Glomerular visceral epithelial cell (primary cell): ENCODE data around the gene SFSWAP.
"Not testable (repeated sequence)": the region's sequence is repeated elsewhere in the genome, so short reads cannot be mapped to it uniquely, and the experiment has no call there.

Experiments used
- DNase-seq: peaks from one replicate; pipeline ENCODE4 v3.0.0-alpha.2; 2016; ENCODE audit errors: extremely low spot score

SFSWAP gene

GRCh38 chr12:131788070-131788469, 77.2 kb downstream of the SFSWAP start:
- DNase-seq: no peak

GRCh38 chr12:131789638-131790037, 78.7 kb downstream of the SFSWAP start:
- DNase-seq: no peak

- no peak for DNase-seq
These were observed 82.5 kb downstream of the SFSWAP start for GRCh38 chr12:131793243-131794022.

GRCh38 chr12:131794061-131794460, 83.2 kb downstream of the SFSWAP start:
- no peak for DNase-seq

- DNase-seq: no peak
These were observed 83.7 kb downstream of the SFSWAP start for GRCh38 chr12:131794573-131794972.

- no peak for DNase-seq
These were observed 84.2 kb downstream of the SFSWAP start for GRCh38 chr12:131795064-131795463.

- no peak for DNase-seq
These were observed 85.0 kb downstream of the SFSWAP start for GRCh38 chr12:131795690-131796410.

- DNase-seq: no peak
These were observed 85.5 kb downstream of the SFSWAP start for GRCh38 chr12:131796411-131796736.

GRCh38 chr12:131796754-131797587, 86.1 kb downstream of the SFSWAP start:
- no peak for DNase-seq

- no peak for DNase-seq
These were observed 86.7 kb downstream of the SFSWAP start for GRCh38 chr12:131797588-131797934.

- no peak for DNase-seq
These were observed 88.3 kb downstream of the SFSWAP start for GRCh38 chr12:131799195-131799594.

GRCh38 chr12:131799828-131800593, 89.1 kb downstream of the SFSWAP start:
- DNase-seq: no peak

GRCh38 chr12:131800594-131801135, 89.8 kb downstream of the SFSWAP start:
- DNase-seq: no peak

- no peak for DNase-seq
These were observed 90.5 kb downstream of the SFSWAP start for GRCh38 chr12:131801254-131801866.

- DNase-seq: no peak
These were observed 93.2 kb downstream of the SFSWAP start for GRCh38 chr12:131803961-131804521.

- no peak for DNase-seq
These were observed 94.5 kb downstream of the SFSWAP start for GRCh38 chr12:131805421-131805820.

- DNase-seq: no peak
These were observed 95.8 kb downstream of the SFSWAP start for GRCh38 chr12:131806674-131807073.

- DNase-seq: no peak
These were observed 98.0 kb downstream of the SFSWAP start for GRCh38 chr12:131808744-131809371.

- DNase-seq: not testable (repeated sequence)
These were observed 98.8 kb downstream of the SFSWAP start for GRCh38 chr12:131809476-131810254.
